B cell (primary cell): ENCODE measurements around the gene LAYN. TPM values are rescaled to one million over a fixed set of nuclear protein-coding genes. Genes with fewer than 3 reads are reported as not detected.

Experiments used
- ATAC-seq: fragments of 200-7000 bp; cut with Tn5 transposase; one replicate; pipeline ENCODE4 v1.10.0; 2021; ENCODE audit warnings: low read depth, mild to moderate bottlenecking, moderate number of reproducible peaks, moderate library complexity
- CTCF ChIA-PET: fragments of 350-600 bp; sonication (Branson Sonifier 250); formaldehyde crosslinking; loops from one replicate; lab custom pipeline; 2021; ENCODE audit warnings: antibody characterized with exemption, inconsistent platforms; lab: Charles Lee
- POLR2A ChIA-PET: fragments of 350-600 bp; sonication (Branson Sonifier 250); formaldehyde crosslinking; loops from one replicate; lab custom pipeline; 2021; ENCODE audit warnings: antibody characterized with exemption; lab: Charles Lee
- DNase-seq: peaks from one replicate; pipeline ENCODE4 v3.0.0; 2013
- H2AFZ ChIP-seq: 2 replicates; pipeline ENCODE4 v1.6.1; 2012; ENCODE audit warnings: mild to moderate bottlenecking, low read depth, low read length; ENCODE audit not compliant: insufficient read depth, poor library complexity, severe bottlenecking
- H3K27ac ChIP-seq, 2 donors: 1 replicate in 1 of 2; 2 replicates in 1 of 2; pipeline ENCODE4 v1.5.1; 2012 to 2013; ENCODE audit warnings: low read length in 2 of 2, mild to moderate bottlenecking in 2 of 2, moderate library complexity in 1 of 2
- H3K27me3 ChIP-seq, 4 experiments: fragments of 200-600 bp in 1 of 4; sonication (generic) in 1 of 4; replicated peaks in 1 of 4; 1 replicate in 2 of 4; 2 replicates in 2 of 4; pipeline versions ENCODE4 v1.6.1 to v1.7.0; 2013 to 2016; ENCODE audit warnings: low read length in 3 of 4, mild to moderate bottlenecking in 2 of 4, mixed read lengths in 1 of 4, moderate library complexity in 1 of 4; ENCODE audit not compliant: insufficient read depth in 4 of 4, control insufficient read depth in 3 of 4; ENCODE audit errors: control extremely low read depth in 1 of 4
- H3K36me3 ChIP-seq, 2 experiments: replicated peaks in 1 of 2; 1 replicate in 1 of 2; 2 replicates in 1 of 2; pipeline versions ENCODE4 v1.6.1 to v1.7.1; 2013; ENCODE audit warnings: low read length in 1 of 2; ENCODE audit not compliant: insufficient read depth in 2 of 2, control insufficient read depth in 1 of 2; ENCODE audit errors: control extremely low read depth in 1 of 2, extremely low read depth in 1 of 2
- H3K4me1 ChIP-seq, 2 donors: fragments of 200-600 bp in 1 of 2; sonication (generic) in 1 of 2; 1 replicate in 1 of 2; 2 replicates in 1 of 2; pipeline versions ENCODE4 v1.5.1 to v1.6.1; 2013 to 2017; ENCODE audit warnings: low read length in 2 of 2; ENCODE audit not compliant: control insufficient read depth in 2 of 2, insufficient read depth in 2 of 2
- H3K4me2 ChIP-seq: replicated peaks from 2 replicates; pipeline ENCODE3; 2012; ENCODE audit warnings: mild to moderate bottlenecking, low read depth, low read length; ENCODE audit not compliant: poor library complexity, severe bottlenecking
- H3K4me3 ChIP-seq, 5 experiments: fragments of 200-600 bp in 1 of 5; sonication (generic) in 1 of 5; 1 replicate in 3 of 5; 2 replicates in 2 of 5; pipeline versions ENCODE4 v1.5.1 to v1.7.0; 2011 to 2016; ENCODE audit warnings: low read length in 4 of 5, mild to moderate bottlenecking in 4 of 5, low read depth in 2 of 5, control low read depth in 1 of 5, moderate library complexity in 1 of 5; ENCODE audit not compliant: insufficient read depth in 1 of 5; ENCODE audit errors: control extremely low read depth in 1 of 5, extremely low read depth in 1 of 5
- H3K79me2 ChIP-seq: fragments of 200-600 bp; sonication (generic); one replicate; pipeline ENCODE4 v1.6.0; 2016; ENCODE audit warnings: low read length; ENCODE audit not compliant: control insufficient read depth, insufficient read depth
- H3K9ac ChIP-seq: fragments of 200-600 bp; sonication (generic); 2 replicates; pipeline ENCODE4 v1.6.1; 2017; ENCODE audit warnings: mild to moderate bottlenecking, low read length, moderate library complexity
- H3K9me3 ChIP-seq, 3 donors: one replicate each; pipeline versions ENCODE4 v1.6.1 to v1.7.1; 2013; ENCODE audit warnings: low read length in 2 of 3; ENCODE audit not compliant: control insufficient read depth in 2 of 3, insufficient read depth in 1 of 3; ENCODE audit errors: control extremely low read depth in 1 of 3
- H4K20me1 ChIP-seq: 2 replicates; pipeline ENCODE4 v1.6.0; 2012; ENCODE audit warnings: mild to moderate bottlenecking, low read length; ENCODE audit not compliant: insufficient read depth, control insufficient read depth, poor library complexity, severe bottlenecking
- H3K27ac Mint-ChIP-seq: one replicate; pipeline ENCODE4 v1.8.0; 2021; ENCODE audit warnings: mixed read lengths
- H3K27me3 Mint-ChIP-seq: one replicate; pipeline ENCODE4 v1.8.0; 2021; ENCODE audit warnings: mixed read lengths
- H3K4me1 Mint-ChIP-seq: one replicate; pipeline ENCODE4 v1.8.0; 2021; ENCODE audit warnings: mixed read lengths
- H3K4me3 Mint-ChIP-seq: one replicate; pipeline ENCODE4 v1.8.0; 2021; ENCODE audit warnings: mixed read lengths
- H3K9me3 Mint-ChIP-seq: one replicate; pipeline ENCODE4 v1.8.0; 2022; ENCODE audit warnings: mixed read lengths; ENCODE audit not compliant: insufficient read depth
- EZH2 ChIP-seq: IDR thresholded peaks from 2 replicates; pipeline ENCODE4 v1.6.1; 2012; ENCODE audit warnings: borderline replicate concordance, low read depth, mild to moderate bottlenecking, moderate library complexity, low read length; ENCODE audit not compliant: insufficient read depth, poor library complexity, severe bottlenecking
- WGBS: methylation state at CpG from one replicate; pipeline ENCODE4 v1.1.5; 2013; ENCODE audit warnings: missing lambda C conversion rate; ENCODE audit not compliant: insufficient coverage; 5-methylcytosine and 5-hydroxymethylcytosine counted together
- intact Hi-C: fragments of 100-400 bp; cut with micrococcal nuclease; formaldehyde crosslinking; loops from one replicate; pipeline ENCODE4 v1.10.0; 2022
- polyA plus RNA-seq: library from polyadenylated mRNA; depleted of rRNA; stranded (reverse); fragments of >200 nt; gene quantifications from 2 replicates; pipeline ENCODE4 v1.2.3, GENCODE V29; 2012
- total RNA-seq, 2 donors: library from RNA; stranded (reverse); fragments of 120-200 nt in 1 of 2; gene quantifications; 1 replicate in 1 of 2; 2 replicates in 1 of 2; pipeline versions ENCODE4 v1.2.3 to v1.2.4, GENCODE V29; 2013 to 2022
- TF ChIP-seq, protein P1 (sequence below): fragments of 200-600 bp; IDR thresholded peaks from one replicate; pipeline ENCODE4 v1.8.0; 2022; ENCODE audit warnings: antibody characterized with exemption, mild to moderate bottlenecking

The LAYN gene
- total and polyA plus RNA-seq, 2 donors (not counting 1 experiment from before 2014, with no cell fraction given), result not detected

DNA sequence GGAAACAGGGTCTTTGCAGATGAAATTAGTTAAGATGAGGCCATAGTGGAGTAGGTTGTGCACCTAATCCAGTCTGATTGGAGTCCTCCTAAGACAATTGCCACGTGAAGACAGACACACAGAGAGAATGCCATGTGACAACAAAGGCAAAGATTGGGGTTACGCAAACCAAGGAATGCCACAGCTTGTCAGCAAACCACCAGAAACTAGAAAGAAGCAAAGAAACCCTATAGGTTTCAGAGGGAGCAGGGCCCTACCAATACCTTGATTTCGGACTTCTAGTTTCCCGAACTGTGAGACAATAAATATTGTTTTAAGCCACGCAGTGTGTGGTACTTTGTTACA lies 8.2 kb upstream of the LAYN start:
- DNase-seq (no peak), ATAC-seq (no peak)
- intact Hi-C loops, result no loop called here
- H2AFZ ChIP-seq, result no peak overlapping the region
- H3K4me2 ChIP-seq, result no peak overlapping the region
- Mint-ChIP-seq H3K4me3 (no peak overlapping the region), H3K4me1 (no peaks in the 10 kb centered on the region), H3K27ac (no peak overlapping the region), H3K27me3 (peaks cover 44% of the 10 kb centered on the region), H3K9me3 (no peaks in the 10 kb centered on the region)
- H3K36me3 ChIP-seq, result no peaks in the 10 kb centered on the region
- CTCF ChIA-PET, result no interaction called here
- TF ChIP-seq EZH2, result no peak
- TF ChIP-seq, protein P1, sequence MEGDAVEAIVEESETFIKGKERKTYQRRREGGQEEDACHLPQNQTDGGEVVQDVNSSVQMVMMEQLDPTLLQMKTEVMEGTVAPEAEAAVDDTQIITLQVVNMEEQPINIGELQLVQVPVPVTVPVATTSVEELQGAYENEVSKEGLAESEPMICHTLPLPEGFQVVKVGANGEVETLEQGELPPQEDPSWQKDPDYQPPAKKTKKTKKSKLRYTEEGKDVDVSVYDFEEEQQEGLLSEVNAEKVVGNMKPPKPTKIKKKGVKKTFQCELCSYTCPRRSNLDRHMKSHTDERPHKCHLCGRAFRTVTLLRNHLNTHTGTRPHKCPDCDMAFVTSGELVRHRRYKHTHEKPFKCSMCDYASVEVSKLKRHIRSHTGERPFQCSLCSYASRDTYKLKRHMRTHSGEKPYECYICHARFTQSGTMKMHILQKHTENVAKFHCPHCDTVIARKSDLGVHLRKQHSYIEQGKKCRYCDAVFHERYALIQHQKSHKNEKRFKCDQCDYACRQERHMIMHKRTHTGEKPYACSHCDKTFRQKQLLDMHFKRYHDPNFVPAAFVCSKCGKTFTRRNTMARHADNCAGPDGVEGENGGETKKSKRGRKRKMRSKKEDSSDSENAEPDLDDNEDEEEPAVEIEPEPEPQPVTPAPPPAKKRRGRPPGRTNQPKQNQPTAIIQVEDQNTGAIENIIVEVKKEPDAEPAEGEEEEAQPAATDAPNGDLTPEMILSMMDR, result no peak
- POLR2A ChIA-PET, result no interaction called here
- no peaks in the 10 kb centered on the region for H3K79me2 ChIP-seq
- H3K27me3 ChIP-seq, result peaks cover 0 to 9% (median 5%) of the 10 kb centered on the region in 4 experiments
- H3K27ac ChIP-seq, result no peak overlapping the region
- 87% methylated on average over 2 of the region's 5 CpGs for WGBS
- no peak overlapping the region for H3K9ac ChIP-seq
- H4K20me1 ChIP-seq, result no peaks in the 10 kb centered on the region
- no peak overlapping the region for H3K4me3 ChIP-seq
- no peaks in the 10 kb centered on the region for H3K9me3 ChIP-seq
- no peaks in the 10 kb centered on the region for H3K4me1 ChIP-seq

DNA sequence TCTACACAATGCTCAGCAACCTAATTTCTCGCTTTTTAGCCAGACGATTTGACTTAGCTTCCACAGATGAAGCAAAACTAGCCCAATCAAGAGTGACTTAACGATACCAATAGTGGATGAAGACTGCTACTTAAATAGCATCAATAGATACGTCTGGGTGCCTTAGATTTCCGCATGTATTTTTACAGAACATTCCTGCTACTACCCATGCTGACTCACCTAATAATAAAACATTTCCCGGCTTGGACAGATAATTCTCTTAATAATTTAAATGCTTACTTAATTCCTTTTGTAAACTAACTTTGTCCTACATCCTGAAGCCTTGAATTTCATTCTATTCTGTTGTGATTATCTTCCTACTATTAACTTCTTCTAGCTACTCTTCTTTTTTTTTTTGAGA lies 5.2 kb upstream of the LAYN start:
- CTCF ChIA-PET, result interaction anchor here (0.5 kb wide), 1 partner anchor 1255 kb away, joined by 3 read pairs; no protein-coding TSS in a partner anchor
- H3K9ac ChIP-seq, result no peak overlapping the region
- DNase-seq (no peak), ATAC-seq (no peak)
- no peaks in the 10 kb centered on the region for H4K20me1 ChIP-seq
- Mint-ChIP-seq H3K4me3 (no peak overlapping the region), H3K4me1 (peaks cover 5% of the 10 kb centered on the region), H3K27ac (no peak overlapping the region), H3K9me3 (no peaks in the 10 kb centered on the region), H3K27me3 (peaks cover 69% of the 10 kb centered on the region)
- H3K79me2 ChIP-seq, result no peaks in the 10 kb centered on the region
- peaks cover 6 to 9% of the 10 kb centered on the region in 2 donors for H3K4me1 ChIP-seq
- TF ChIP-seq, protein P1, result no peak
- TF ChIP-seq EZH2, result no peak
- H2AFZ ChIP-seq, result no peak overlapping the region
- intact Hi-C loops, result no loop called here
- no peaks in the 10 kb centered on the region for H3K36me3 ChIP-seq
- peaks cover 0 to 29% (median 29%) of the 10 kb centered on the region in 4 experiments for H3K27me3 ChIP-seq
- no peak overlapping the region for H3K4me2 ChIP-seq
- H3K4me3 ChIP-seq, result no peak overlapping the region
- no peaks in the 10 kb centered on the region for H3K9me3 ChIP-seq
- POLR2A ChIA-PET, result no interaction called here
- WGBS, result 100% methylated on average over 2 of the region's 6 CpGs
- H3K27ac ChIP-seq, result no peak overlapping the region
